OCI-LY3 (cell line): ENCODE measurements around the gene DNAJB8.

Experiments used
- EZH2phosphoT487 ChIP-seq: fragments of 200-600 bp; shearing (Covaris generic); IDR thresholded peaks from 2 replicates; pipeline ENCODE4 v1.6.1; 2018; ENCODE audit warnings: antibody characterized with exemption, mixed run types, low read depth
- TF ChIP-seq, protein P1 (sequence below): fragments of 200-600, 300-600 bp; sonication (generic); IDR thresholded peaks from 2 replicates; pipeline ENCODE4 v1.5.1; 2014; ENCODE audit warnings: antibody characterized with exemption, low read length, low read depth

DNA sequence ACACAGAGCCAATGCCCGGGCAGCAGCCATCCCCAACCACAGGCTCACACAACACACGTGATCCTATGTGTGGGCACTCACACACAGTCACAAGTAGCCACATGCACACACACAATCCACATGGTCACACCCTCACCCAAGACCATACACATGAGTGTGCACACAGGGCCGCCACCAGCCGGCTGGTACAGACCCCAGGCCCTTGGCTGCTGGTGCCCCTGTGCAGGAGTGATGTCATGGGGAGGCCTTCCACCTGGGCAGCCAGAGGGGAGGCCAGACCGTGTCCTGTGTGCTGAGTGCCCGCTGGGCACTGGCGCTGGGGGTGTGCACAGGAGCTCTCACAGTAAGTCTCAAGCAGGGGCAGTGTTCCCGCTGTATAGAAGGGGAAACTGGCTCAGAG, 36.9 kb downstream of the DNAJB8 start:
- TF ChIP-seq, protein P1, sequence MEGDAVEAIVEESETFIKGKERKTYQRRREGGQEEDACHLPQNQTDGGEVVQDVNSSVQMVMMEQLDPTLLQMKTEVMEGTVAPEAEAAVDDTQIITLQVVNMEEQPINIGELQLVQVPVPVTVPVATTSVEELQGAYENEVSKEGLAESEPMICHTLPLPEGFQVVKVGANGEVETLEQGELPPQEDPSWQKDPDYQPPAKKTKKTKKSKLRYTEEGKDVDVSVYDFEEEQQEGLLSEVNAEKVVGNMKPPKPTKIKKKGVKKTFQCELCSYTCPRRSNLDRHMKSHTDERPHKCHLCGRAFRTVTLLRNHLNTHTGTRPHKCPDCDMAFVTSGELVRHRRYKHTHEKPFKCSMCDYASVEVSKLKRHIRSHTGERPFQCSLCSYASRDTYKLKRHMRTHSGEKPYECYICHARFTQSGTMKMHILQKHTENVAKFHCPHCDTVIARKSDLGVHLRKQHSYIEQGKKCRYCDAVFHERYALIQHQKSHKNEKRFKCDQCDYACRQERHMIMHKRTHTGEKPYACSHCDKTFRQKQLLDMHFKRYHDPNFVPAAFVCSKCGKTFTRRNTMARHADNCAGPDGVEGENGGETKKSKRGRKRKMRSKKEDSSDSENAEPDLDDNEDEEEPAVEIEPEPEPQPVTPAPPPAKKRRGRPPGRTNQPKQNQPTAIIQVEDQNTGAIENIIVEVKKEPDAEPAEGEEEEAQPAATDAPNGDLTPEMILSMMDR, result no peak
- TF ChIP-seq EZH2phosphoT487, result no peak
